ENCODE measurements around the gene SPAM1. TPM values are rescaled to one million over a fixed set of nuclear protein-coding genes. Genes with fewer than 3 reads are reported as not detected.

SPAM1 gene, protein sequence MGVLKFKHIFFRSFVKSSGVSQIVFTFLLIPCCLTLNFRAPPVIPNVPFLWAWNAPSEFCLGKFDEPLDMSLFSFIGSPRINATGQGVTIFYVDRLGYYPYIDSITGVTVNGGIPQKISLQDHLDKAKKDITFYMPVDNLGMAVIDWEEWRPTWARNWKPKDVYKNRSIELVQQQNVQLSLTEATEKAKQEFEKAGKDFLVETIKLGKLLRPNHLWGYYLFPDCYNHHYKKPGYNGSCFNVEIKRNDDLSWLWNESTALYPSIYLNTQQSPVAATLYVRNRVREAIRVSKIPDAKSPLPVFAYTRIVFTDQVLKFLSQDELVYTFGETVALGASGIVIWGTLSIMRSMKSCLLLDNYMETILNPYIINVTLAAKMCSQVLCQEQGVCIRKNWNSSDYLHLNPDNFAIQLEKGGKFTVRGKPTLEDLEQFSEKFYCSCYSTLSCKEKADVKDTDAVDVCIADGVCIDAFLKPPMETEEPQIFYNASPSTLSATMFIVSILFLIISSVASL
- total RNA-seq: not detected in 2 replicates

DNA sequence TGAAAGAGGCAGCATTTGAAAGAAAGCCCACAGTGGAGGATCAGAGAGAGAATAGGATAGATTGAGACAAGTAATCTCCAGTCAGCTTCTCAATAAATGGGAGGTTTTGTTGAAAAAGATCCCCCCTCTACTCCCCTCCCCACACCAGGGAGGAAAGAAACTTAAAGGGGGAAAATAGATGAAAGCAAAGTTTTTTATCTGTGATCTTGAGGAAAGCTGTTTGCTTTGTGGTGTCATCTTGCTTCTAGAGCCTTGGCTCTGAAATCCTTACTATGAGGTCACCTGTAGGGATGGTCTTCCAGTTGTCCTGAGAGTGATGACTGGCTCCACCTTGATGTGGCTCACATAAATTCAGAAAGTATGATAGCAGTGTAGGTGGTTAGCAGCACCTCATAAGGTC lies at the start of gene SPAM1:
TSS of gene SPAM1 (plus strand) at position 301 of the 400 bp plus-strand sequence. CDS start 28,330 bp downstream, outside the sequence.

Other genes with a start within 250 kb of the SPAM1 start
- 7.8 and 9.0 TPM in 2 replicates for gene WASL, start 176.2 kb upstream of the SPAM1 start, total RNA-seq
- not detected in 2 replicates for gene HYAL4, start 80.1 kb upstream of the SPAM1 start, total RNA-seq
- gene TMEM229A, start 107.8 kb downstream of the SPAM1 start, total RNA-seq: not detected in 2 replicates